GM12892 (cell line): ENCODE measurements around the gene RAP1A.

Experiments
- POLR2A ChIP-seq: IDR thresholded peaks from 2 replicates; pipeline ENCODE4 v1.6.1; 2011; ENCODE audit warnings: low read depth, low read length, control low read depth
- POLR2AphosphoS5 ChIP-seq: IDR thresholded peaks from 2 replicates; pipeline ENCODE4 v1.6.1; 2011; ENCODE audit warnings: low read depth, low read length, control low read depth

DNA sequence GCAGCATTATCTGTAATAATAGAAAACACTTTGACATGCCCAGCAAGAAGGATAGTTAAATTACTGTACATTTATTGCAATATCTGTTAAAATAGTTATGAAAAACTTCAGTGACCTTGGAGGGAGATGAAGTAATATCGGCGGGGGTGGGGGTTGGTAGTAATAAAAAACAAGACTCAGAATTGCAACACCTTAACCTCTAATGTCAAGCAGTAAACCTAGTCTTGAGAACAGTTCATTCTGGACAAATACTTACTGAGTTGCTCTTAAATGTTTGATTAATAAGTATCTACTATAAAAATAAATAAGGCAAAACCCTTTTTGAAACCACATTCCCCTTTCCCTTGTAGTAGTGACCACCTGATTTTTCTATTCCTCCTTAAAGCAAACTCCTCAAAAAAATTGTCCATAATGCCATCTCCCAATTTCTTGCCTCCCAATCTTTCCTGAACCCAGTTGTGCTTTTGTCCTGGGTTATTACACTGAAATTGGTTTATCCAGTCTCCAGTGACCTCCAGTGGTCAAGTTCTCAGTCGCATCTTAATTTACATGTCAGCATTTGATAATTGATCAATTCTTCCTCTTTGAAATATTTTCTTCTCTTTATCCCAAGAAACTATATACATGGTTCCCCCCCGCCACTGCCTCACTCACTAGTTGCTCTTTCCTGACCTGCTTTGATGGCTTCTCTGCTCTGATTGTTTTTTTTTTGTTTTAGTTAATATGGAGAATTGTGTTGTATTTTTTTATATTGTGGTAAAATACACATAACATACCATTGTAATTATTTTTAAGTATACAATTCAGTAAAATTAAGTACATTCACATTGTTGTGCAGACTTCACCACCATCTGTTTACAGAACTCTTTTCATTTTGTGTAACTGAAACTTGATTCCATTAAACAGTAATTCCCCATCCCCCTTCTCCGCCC, 36.8 kb downstream of the RAP1A start:
- TF ChIP-seq POLR2A (no peak), POLR2AphosphoS5 (no peak)
